Ishikawa (cell line): ENCODE measurements around the gene MAX.

Experiments used
- CEBPB ChIP-seq: IDR thresholded peaks from 2 replicates; pipeline ENCODE4 v1.6.1; 2012
- CREB1 ChIP-seq: IDR thresholded peaks from 2 replicates; pipeline ENCODE4 v1.6.1; 2012; ENCODE audit warnings: low read depth
- EGR1 ChIP-seq: IDR thresholded peaks from 2 replicates; pipeline ENCODE4 v1.6.1; 2012
- EP300 ChIP-seq: IDR thresholded peaks from 2 replicates; pipeline ENCODE4 v1.6.1; 2012; ENCODE audit warnings: borderline replicate concordance
- FOXM1 ChIP-seq: IDR thresholded peaks from 2 replicates; pipeline ENCODE4 v1.6.1; 2012; ENCODE audit warnings: low read depth, borderline replicate concordance
- MAX ChIP-seq: IDR thresholded peaks from 2 replicates; pipeline ENCODE4 v1.6.1; 2012
- NFIC ChIP-seq: IDR thresholded peaks from 2 replicates; pipeline ENCODE4 v1.6.1; 2012
- RAD21 ChIP-seq: IDR thresholded peaks from 2 replicates; pipeline ENCODE4 v1.6.1; 2012; ENCODE audit warnings: low read depth
- TAF1 ChIP-seq: IDR thresholded peaks from 2 replicates; pipeline ENCODE4 v1.6.1; 2012; ENCODE audit warnings: low read depth, mild to moderate bottlenecking
- TCF12 ChIP-seq: IDR thresholded peaks from 2 replicates; pipeline ENCODE4 v1.6.1; 2012; ENCODE audit warnings: low read depth
- TEAD4 ChIP-seq: IDR thresholded peaks from 2 replicates; pipeline ENCODE4 v1.6.1; 2012
- USF1 ChIP-seq: IDR thresholded peaks from 2 replicates; pipeline ENCODE4 v1.6.1; 2012
- YY1 ChIP-seq: IDR thresholded peaks from 2 replicates; pipeline ENCODE4 v1.6.1; 2012; ENCODE audit warnings: low read depth
- ZBTB7A ChIP-seq: IDR thresholded peaks from 2 replicates; pipeline ENCODE4 v1.6.1; 2012; ENCODE audit warnings: low read depth
- TF ChIP-seq, protein P1 (sequence below): IDR thresholded peaks from 2 replicates; pipeline ENCODE4 v1.6.1; 2012; ENCODE audit warnings: low read depth, mild to moderate bottlenecking

The MAX gene

GRCh38 chr14:65042296-65042695 lies 60.0 kb downstream of the MAX start:
- TF ChIP-seq USF1, result no peak
- no peak for TF ChIP-seq CREB1
- TF ChIP-seq TEAD4, result no peak
- TF ChIP-seq, protein P1, sequence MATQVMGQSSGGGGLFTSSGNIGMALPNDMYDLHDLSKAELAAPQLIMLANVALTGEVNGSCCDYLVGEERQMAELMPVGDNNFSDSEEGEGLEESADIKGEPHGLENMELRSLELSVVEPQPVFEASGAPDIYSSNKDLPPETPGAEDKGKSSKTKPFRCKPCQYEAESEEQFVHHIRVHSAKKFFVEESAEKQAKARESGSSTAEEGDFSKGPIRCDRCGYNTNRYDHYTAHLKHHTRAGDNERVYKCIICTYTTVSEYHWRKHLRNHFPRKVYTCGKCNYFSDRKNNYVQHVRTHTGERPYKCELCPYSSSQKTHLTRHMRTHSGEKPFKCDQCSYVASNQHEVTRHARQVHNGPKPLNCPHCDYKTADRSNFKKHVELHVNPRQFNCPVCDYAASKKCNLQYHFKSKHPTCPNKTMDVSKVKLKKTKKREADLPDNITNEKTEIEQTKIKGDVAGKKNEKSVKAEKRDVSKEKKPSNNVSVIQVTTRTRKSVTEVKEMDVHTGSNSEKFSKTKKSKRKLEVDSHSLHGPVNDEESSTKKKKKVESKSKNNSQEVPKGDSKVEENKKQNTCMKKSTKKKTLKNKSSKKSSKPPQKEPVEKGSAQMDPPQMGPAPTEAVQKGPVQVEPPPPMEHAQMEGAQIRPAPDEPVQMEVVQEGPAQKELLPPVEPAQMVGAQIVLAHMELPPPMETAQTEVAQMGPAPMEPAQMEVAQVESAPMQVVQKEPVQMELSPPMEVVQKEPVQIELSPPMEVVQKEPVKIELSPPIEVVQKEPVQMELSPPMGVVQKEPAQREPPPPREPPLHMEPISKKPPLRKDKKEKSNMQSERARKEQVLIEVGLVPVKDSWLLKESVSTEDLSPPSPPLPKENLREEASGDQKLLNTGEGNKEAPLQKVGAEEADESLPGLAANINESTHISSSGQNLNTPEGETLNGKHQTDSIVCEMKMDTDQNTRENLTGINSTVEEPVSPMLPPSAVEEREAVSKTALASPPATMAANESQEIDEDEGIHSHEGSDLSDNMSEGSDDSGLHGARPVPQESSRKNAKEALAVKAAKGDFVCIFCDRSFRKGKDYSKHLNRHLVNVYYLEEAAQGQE, result no peak
- no peak for TF ChIP-seq TCF12
- no peak for TF ChIP-seq YY1
- no peak for TF ChIP-seq NFIC
- no peak for TF ChIP-seq ZBTB7A
- no peak for TF ChIP-seq TAF1
- TF ChIP-seq CEBPB, result no peak

DNA sequence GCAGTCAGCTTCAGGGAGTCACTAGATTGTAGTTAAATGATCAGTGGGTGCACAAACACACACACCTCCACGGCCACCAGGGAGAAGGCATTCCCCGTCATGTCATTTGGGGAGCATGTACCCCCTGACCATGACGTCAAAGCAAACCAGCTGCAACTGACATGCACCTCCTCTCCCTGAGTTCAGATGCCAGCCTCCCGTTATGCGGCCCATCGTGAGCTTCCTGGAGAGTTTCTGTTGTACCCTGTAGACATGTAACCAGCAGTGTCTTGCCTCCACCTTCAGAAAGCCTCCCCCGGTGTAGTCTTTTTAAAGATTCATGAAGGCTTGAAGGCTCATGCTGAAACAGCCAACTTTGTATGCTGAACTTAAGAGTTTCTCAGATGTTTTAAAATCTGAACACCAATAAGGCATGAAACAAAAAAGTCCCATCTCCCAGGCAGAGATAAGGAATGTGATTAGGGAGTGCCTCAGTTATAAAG lies 60.8 kb downstream of the MAX start:
- TF ChIP-seq, protein P1, result no peak
- TF ChIP-seq EP300 (no peak), ZBTB7A (no peak), MAX (no peak), TCF12 (no peak), YY1 (no peak), TEAD4 (no peak), NFIC (no peak), CREB1 (no peak), RAD21 (no peak), EGR1 (no peak), CEBPB (no peak), USF1 (no peak), TAF1 (no peak), FOXM1 (no peak)

- TF ChIP-seq USF1, result no peak
- no peak for TF ChIP-seq ZBTB7A
- TF ChIP-seq, protein P1, result no peak
- no peak for TF ChIP-seq FOXM1
- TF ChIP-seq MAX, result no peak
- TF ChIP-seq YY1, result no peak
- no peak for TF ChIP-seq CEBPB
- no peak for TF ChIP-seq RAD21
- no peak for TF ChIP-seq EP300
- TF ChIP-seq CREB1, result no peak
- TF ChIP-seq NFIC, result no peak
- no peak for TF ChIP-seq EGR1
- no peak for TF ChIP-seq TCF12
- TF ChIP-seq TAF1, result no peak
- no peak for TF ChIP-seq TEAD4
Observed at GRCh38 chr14:65040666-65041433, 61.5 kb downstream of the MAX start.
